ENCODE results near the gene PCDH15.

PCDH15 gene

DNA sequence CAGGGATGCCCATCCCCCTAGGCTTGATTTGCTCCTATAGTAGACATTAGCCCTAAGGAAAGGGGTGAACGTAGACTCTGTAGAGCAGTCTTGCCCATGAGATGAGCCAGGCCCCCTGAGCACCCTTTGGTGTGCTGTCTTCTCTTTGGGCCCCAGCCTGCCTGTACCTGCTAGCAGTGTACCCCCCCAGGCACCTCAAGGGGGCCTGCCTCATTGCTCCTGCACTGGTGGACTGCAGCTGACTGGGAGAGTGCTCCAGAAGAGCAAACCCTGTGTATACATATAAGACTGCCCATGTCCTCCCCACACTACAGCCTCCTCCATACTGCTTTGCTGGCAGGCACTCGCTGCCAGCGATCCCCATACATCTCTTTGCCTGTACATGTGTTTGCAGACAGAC, 206.7 kb downstream of the PCDH15 start:
- no peaks in the 10 kb centered on the region for H3F3A ChIP-seq (ENCODE audit: low read depth)
- H4K20me1 ChIP-seq (ENCODE audit: insufficient read depth, low read length, poor library complexity, severe bottlenecking) = peaks cover 3% of the 10 kb centered on the region
- H2AFZ ChIP-seq (ENCODE audit: low read length) = no peak overlapping the region
- TF ChIP-seq CTCF (conservative IDR thresholded peaks at IDR 0.05; ENCODE audit: low read length) = no peak
- TF ChIP-seq EZH2phosphoT487 (IDR thresholded peaks at IDR 0.05; ENCODE audit: borderline replicate concordance) = no peak
- H3K36me3 ChIP-seq (ENCODE audit: insufficient read depth, low read length) = no peaks in the 10 kb centered on the region
- H3K9ac ChIP-seq (ENCODE audit: low read depth, low read length, poor library complexity, severe bottlenecking) = no peak overlapping the region
- H3K9me2 ChIP-seq (replicated peaks; ENCODE audit: low read depth, low read length) = no peaks in the 10 kb centered on the region
- no peaks in the 10 kb centered on the region for H3K27me3 ChIP-seq (ENCODE audit: insufficient read depth, low read length, poor library complexity, severe bottlenecking)
- no peak overlapping the region for H3K4me3 ChIP-seq (ENCODE audit: low read length, poor library complexity, severe bottlenecking)
- no peaks in the 10 kb centered on the region for H3K4me1 ChIP-seq (ENCODE audit: insufficient read depth, low read length, poor library complexity, severe bottlenecking)
- no peaks in the 10 kb centered on the region for H3K79me2 ChIP-seq (ENCODE audit: insufficient read depth, low read length)
- H3K9me3 ChIP-seq (ENCODE audit: insufficient read depth, low read depth, low read length) = no peaks in the 10 kb centered on the region
- H3K4me2 ChIP-seq (ENCODE audit: low read depth, low read length, poor library complexity, severe bottlenecking) = no peak overlapping the region

- no peak overlapping the region for H3K4me2 ChIP-seq (ENCODE audit: low read depth, low read length, poor library complexity, severe bottlenecking)
- no peaks in the 10 kb centered on the region for H3F3A ChIP-seq (ENCODE audit: low read depth)
- no peak overlapping the region for H2AFZ ChIP-seq (ENCODE audit: low read length)
- H3K79me2 ChIP-seq (ENCODE audit: insufficient read depth, low read length) = no peaks in the 10 kb centered on the region
- no peaks in the 10 kb centered on the region for H3K27me3 ChIP-seq (ENCODE audit: insufficient read depth, low read length, poor library complexity, severe bottlenecking)
- peaks cover 1% of the 10 kb centered on the region for H4K20me1 ChIP-seq (ENCODE audit: insufficient read depth, low read length, poor library complexity, severe bottlenecking)
- H3K9ac ChIP-seq (ENCODE audit: low read depth, low read length, poor library complexity, severe bottlenecking) = no peak overlapping the region
- H3K36me3 ChIP-seq (ENCODE audit: insufficient read depth, low read length) = no peaks in the 10 kb centered on the region
- H3K9me2 ChIP-seq (replicated peaks; ENCODE audit: low read depth, low read length) = no peaks in the 10 kb centered on the region
- no peak overlapping the region for H3K4me3 ChIP-seq (ENCODE audit: low read length, poor library complexity, severe bottlenecking)
- H3K9me3 ChIP-seq (ENCODE audit: insufficient read depth, low read depth, low read length) = no peaks in the 10 kb centered on the region
- no peak for TF ChIP-seq CTCF (conservative IDR thresholded peaks at IDR 0.05; ENCODE audit: low read length)
- TF ChIP-seq EZH2phosphoT487 (IDR thresholded peaks at IDR 0.05; ENCODE audit: borderline replicate concordance) = no peak
- H3K4me1 ChIP-seq (ENCODE audit: insufficient read depth, low read length, poor library complexity, severe bottlenecking) = no peaks in the 10 kb centered on the region
Measured at GRCh38 chr10:54587971-54588370, 213.1 kb downstream of the PCDH15 start.

DNA sequence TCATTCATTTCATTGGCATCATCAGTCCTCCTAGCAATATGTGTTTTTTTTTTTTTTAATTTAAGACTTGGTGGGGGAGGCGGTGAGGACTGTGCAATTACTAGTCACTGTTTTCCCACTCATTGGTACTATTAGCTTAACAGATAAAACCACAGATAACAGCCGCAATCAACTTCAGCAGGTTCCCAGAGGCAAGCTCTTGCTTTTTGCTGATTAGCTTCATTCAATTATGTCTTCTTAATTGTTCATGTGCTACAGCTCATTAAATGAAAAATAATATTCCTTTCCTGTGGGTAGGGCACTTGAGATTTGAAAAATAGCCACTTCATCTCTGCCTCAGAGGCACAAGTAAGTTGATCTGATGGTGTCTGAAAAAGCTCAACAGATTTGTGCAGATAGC, 215.5 kb downstream of the PCDH15 start:
- no peaks in the 10 kb centered on the region for H4K20me1 ChIP-seq (ENCODE audit: insufficient read depth, low read length, poor library complexity, severe bottlenecking)
- H3K9me2 ChIP-seq (replicated peaks; ENCODE audit: low read depth, low read length) = no peaks in the 10 kb centered on the region
- TF ChIP-seq EZH2phosphoT487 (IDR thresholded peaks at IDR 0.05; ENCODE audit: borderline replicate concordance) (no peak), CTCF (conservative IDR thresholded peaks at IDR 0.05; ENCODE audit: low read length) (no peak)
- H2AFZ ChIP-seq (ENCODE audit: low read length) = no peak overlapping the region
- no peaks in the 10 kb centered on the region for H3K79me2 ChIP-seq (ENCODE audit: insufficient read depth, low read length)
- no peaks in the 10 kb centered on the region for H3K9me3 ChIP-seq (ENCODE audit: insufficient read depth, low read depth, low read length)
- H3K4me2 ChIP-seq (ENCODE audit: low read depth, low read length, poor library complexity, severe bottlenecking) = no peak overlapping the region
- H3K9ac ChIP-seq (ENCODE audit: low read depth, low read length, poor library complexity, severe bottlenecking) = no peak overlapping the region
- H3K27me3 ChIP-seq (ENCODE audit: insufficient read depth, low read length, poor library complexity, severe bottlenecking) = no peaks in the 10 kb centered on the region
- no peaks in the 10 kb centered on the region for H3K4me1 ChIP-seq (ENCODE audit: insufficient read depth, low read length, poor library complexity, severe bottlenecking)
- no peaks in the 10 kb centered on the region for H3F3A ChIP-seq (ENCODE audit: low read depth)
- no peaks in the 10 kb centered on the region for H3K36me3 ChIP-seq (ENCODE audit: insufficient read depth, low read length)
- H3K4me3 ChIP-seq (ENCODE audit: low read length, poor library complexity, severe bottlenecking) = no peak overlapping the region

All from Loucy (cell line).